ENCODE results near the gene SYNJ2. TPM values are rescaled to one million over a fixed set of nuclear protein-coding genes. Genes with fewer than 3 reads are reported as not detected.

Gene SYNJ2
- total RNA-seq, 2 experiments from 2014 or later: 28.6 to 30.1 TPM

DNA sequence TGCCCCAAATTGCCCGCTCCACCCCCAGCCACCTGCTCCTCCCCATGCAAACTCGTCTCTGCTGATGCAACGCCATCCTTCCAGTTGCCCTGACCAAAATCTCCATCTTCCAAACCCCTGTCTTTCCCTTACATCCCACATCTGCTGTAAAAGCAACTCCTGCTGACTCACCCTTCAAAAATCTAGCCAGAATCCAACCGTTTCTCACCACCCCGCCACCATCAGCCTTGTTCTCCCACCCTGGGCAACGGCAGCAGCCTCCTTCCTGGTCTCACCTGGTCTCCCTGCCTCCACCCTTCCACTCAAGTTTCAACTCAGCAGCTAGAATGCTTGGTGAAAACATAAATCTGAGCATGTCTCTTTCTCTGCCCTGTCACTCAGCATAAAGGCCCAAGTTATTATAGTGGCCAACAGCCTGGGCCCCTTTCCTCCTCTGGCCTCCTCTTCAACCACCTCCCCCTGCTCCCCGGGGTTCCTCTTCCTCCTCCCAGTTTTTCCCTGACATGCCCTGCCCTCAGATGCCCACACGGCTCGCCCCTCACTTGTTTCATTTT, 7.2 kb upstream of the SYNJ2 start:
- Mint-ChIP-seq H3K4me3 (no peak overlapping the region), H3K9me3 (ENCODE audit: low read depth) (no peaks in the 10 kb centered on the region), H3K36me3 (ENCODE audit: low read depth) (no peaks in the 10 kb centered on the region), H3K4me1 (peaks cover under 1% of the 10 kb centered on the region), H3K27ac (no peak overlapping the region), H3K27me3 (no peaks in the 10 kb centered on the region)
- POLR2A ChIA-PET: interaction anchor here (0.9 kb wide), 1 partner anchor 52 kb away, joined by 3 read pairs; no protein-coding TSS in a partner anchor
- intact Hi-C loops (cut with DNase I, micrococcal nuclease): no loop called here
- DNase-seq: no peak
- ATAC-seq: no peak
- CTCF ChIA-PET: no interaction called here

DNA sequence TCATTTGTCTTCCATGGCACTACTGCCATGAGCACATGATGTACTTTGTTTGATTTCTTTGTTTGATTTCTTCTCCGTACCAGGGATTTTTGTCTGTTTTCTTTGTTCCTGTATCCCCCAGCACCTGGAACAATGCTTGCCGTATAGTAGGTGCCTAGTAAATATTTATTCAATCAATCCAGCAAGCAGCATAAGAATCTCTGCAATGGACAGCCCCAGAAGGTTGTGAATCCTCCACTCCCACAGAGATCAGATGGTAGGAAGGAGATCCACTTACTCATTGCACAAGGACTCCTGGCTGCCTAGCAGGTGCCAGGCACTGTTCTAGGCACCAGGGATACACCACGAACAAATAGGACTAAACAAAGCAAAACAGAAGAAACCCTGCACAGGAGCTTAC, 6.7 kb upstream of the SYNJ2 start:
- no peak for ATAC-seq
- no peaks in the 10 kb centered on the region for H3K9me3 Mint-ChIP-seq (ENCODE audit: low read depth)
- intact Hi-C loops (cut with DNase I, micrococcal nuclease): no loop called here
- no peaks in the 10 kb centered on the region for H3K36me3 Mint-ChIP-seq (ENCODE audit: low read depth)
- ChIA-PET POLR2A (no interaction called here), CTCF (no interaction called here)
- no peak for DNase-seq
- H3K27ac Mint-ChIP-seq: no peak overlapping the region
- H3K4me1 Mint-ChIP-seq: peaks cover 6% of the 10 kb centered on the region
- H3K27me3 Mint-ChIP-seq: peaks cover under 1% of the 10 kb centered on the region
- no peak overlapping the region for H3K4me3 Mint-ChIP-seq

DNA sequence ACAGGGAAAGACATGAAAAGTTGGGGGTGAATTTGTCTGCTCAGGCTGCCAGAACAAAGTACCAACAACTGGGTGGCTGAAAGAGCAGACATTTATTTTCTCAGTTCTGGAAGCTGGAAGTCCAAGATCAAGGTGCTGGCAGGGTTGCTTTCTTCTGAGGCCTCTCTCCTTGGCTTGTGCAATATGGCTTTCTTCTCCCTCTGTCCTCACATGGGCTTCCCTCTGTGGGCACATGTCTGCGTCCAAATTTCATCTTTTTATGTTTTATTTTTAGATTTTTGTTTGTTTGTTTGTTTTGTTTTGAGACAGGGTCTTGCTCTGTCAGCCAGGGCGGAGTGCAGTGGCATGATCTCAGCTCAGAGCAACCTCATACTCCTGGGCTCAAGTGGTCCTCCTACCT, 6.2 kb upstream of the SYNJ2 start:
- H3K4me1 Mint-ChIP-seq: peaks cover 11% of the 10 kb centered on the region
- ATAC-seq (no peak), DNase-seq (no peak)
- no peaks in the 10 kb centered on the region for H3K36me3 Mint-ChIP-seq (ENCODE audit: low read depth)
- intact Hi-C loops (cut with DNase I, micrococcal nuclease): no loop called here
- no peak overlapping the region for H3K27ac Mint-ChIP-seq
- peaks cover 1% of the 10 kb centered on the region for H3K27me3 Mint-ChIP-seq
- CTCF ChIA-PET: interaction anchor here (0.5 to 1.5 kb wide), 3 partner anchors 12 to 54 kb away, joined by 3 to 4 read pairs (median 3); no protein-coding TSS in a partner anchor
- POLR2A ChIA-PET: no interaction called here
- no peaks in the 10 kb centered on the region for H3K9me3 Mint-ChIP-seq (ENCODE audit: low read depth)
- no peak overlapping the region for H3K4me3 Mint-ChIP-seq

DNA sequence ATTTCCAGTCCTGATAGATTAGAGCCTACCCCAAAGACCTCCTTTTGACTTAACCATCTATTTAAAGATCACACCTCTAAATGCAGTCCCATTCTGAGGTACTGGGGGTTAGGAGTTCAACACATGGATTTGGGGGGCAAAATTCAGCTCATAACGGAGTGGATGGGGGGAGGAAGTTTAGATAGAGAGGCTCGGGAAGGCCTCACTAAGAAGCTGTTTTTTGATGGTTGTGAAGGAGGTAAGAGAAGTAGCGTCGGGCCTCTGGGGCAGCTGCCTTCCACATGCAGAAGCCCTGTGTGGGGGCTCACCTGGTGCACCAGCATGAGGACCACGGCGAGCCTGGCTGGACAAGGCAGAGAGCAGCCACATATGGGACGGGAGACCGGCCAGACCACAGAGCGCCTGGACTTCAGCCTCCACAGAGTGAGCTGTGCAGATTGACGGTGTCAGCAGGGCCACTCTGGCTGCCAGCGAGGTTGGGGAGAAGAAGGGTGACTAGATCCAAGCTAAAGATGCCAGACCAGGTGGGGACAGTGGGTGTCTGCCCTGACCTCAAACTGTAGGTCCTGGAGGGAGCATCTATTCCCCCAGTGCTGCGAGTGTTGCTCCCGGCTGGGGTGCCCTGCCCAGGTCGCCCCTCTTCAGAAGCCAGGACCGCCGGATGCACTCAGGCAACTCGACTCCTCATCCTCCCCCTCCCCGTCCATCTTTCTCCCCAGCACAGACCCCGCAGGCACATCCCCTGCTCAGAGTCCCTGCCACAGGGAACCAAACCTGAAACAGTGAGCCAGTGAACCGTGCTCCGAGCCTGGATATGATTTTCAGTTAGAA, 5.1 kb upstream of the SYNJ2 start:
- no peak for ATAC-seq
- POLR2A ChIA-PET: no interaction called here
- intact Hi-C loops (cut with DNase I, micrococcal nuclease): no loop called here

DNA sequence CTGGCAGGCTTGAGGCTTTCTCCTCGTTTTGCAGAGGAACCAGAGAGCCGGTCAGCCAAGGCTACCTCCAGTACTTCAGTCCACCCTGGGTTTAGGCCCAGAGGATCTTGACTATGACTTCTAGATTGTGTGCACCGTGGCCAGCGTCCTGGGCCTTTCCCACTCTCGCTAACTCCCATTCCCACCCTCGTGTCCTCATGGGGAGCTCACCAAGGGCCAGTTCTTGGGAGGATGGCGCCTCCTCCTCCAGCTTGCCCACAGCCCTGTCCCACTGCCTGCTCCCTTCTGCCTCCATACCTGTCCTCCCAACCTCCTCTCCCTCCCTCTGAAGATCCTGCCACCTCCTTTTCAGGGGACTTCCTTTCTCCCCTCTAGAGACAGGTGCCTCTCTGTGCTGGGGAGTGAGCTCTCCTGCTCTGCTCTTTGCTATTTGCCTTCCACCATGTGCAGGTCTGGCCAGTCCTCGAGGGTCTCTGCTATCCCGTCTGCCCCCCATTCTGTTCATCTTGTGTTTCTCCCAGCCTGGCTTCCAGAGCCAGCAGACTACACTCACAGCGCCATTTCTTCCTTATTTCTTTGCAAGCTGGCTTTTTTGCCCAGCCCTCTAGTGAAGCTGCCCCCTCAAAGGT, 4.4 kb upstream of the SYNJ2 start:
- ATAC-seq (no peak), DNase-seq (no peak)
- H3K4me3 Mint-ChIP-seq: no peak overlapping the region
- no peaks in the 10 kb centered on the region for H3K36me3 Mint-ChIP-seq (ENCODE audit: low read depth)
- no peaks in the 10 kb centered on the region for H3K9me3 Mint-ChIP-seq (ENCODE audit: low read depth)
- H3K27ac Mint-ChIP-seq: no peak overlapping the region
- CTCF ChIA-PET: interaction anchor here (1.5 kb wide), 1 partner anchor 13 kb away, joined by 3 read pairs; no protein-coding TSS in a partner anchor
- POLR2A ChIA-PET: no interaction called here
- H3K4me1 Mint-ChIP-seq: peaks cover 16% of the 10 kb centered on the region
- intact Hi-C loops (cut with DNase I, micrococcal nuclease): no loop called here
- H3K27me3 Mint-ChIP-seq: peaks cover 1% of the 10 kb centered on the region

More for the DNA sequence above, 5.1 kb upstream of the SYNJ2 start:
- CTCF ChIA-PET: interaction anchor here (1.5 kb wide), 1 partner anchor 13 kb away, joined by 3 read pairs; no protein-coding TSS in a partner anchor
- peaks cover 16% of the 10 kb centered on the region for H3K4me1 Mint-ChIP-seq
- H3K27ac Mint-ChIP-seq: no peak overlapping the region
- no peak for DNase-seq
- no peaks in the 10 kb centered on the region for H3K9me3 Mint-ChIP-seq (ENCODE audit: low read depth)
- no peaks in the 10 kb centered on the region for H3K36me3 Mint-ChIP-seq (ENCODE audit: low read depth)
- H3K4me3 Mint-ChIP-seq: no peak overlapping the region
- H3K27me3 Mint-ChIP-seq: peaks cover 1% of the 10 kb centered on the region

DNA sequence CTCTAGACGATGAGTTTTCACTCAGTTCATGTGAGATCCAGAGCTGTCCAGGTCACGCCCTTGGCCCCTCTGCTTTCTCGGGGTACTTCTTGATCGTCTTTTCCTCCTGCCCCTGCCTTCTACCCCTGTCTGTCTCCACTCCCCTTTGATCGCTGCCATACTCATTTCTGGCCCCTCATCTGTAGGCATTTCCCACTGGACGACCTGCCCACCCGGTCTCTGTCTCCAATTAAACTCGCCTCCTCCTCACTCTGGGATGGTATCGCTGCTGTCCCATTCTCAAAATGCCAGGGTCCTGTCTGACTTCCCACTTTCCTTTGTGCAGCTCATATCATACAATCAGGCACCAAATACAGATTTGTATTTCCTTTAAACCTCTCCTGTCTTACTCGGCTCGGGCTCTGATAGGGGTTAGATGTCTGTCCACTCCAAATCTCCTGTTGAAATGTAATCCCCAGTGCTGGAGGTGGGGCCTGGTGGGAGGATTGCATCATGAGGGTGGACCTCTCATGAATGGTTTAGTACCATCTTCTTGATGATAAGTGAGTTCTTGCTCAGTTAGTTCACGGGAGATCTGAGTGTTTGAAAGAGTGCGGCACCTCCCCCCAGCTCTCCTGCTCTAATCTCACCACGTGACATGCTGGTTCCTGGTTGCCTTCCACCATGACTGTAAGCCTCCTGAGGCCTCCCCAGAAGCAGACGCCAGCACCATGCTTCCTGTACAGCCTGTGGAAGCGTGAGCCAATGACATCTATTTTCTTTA, 3.5 kb upstream of the SYNJ2 start:
- Mint-ChIP-seq H3K27me3 (peaks cover 1% of the 10 kb centered on the region), H3K36me3 (ENCODE audit: low read depth) (peaks cover 2% of the 10 kb centered on the region), H3K9me3 (ENCODE audit: low read depth) (no peaks in the 10 kb centered on the region), H3K27ac (no peak overlapping the region), H3K4me1 (peaks cover 21% of the 10 kb centered on the region), H3K4me3 (no peak overlapping the region)
- DNase-seq (no peak), ATAC-seq (no peak)
- intact Hi-C loops (cut with DNase I, micrococcal nuclease): no loop called here
- POLR2A ChIA-PET: interaction anchor here (1.5 kb wide), 1 partner anchor 11 kb away, joined by 3 read pairs; no protein-coding TSS in a partner anchor
- CTCF ChIA-PET: interaction anchor here (0.7 kb wide), 1 partner anchor 48 kb away, joined by 3 read pairs; no protein-coding TSS in a partner anchor

DNA sequence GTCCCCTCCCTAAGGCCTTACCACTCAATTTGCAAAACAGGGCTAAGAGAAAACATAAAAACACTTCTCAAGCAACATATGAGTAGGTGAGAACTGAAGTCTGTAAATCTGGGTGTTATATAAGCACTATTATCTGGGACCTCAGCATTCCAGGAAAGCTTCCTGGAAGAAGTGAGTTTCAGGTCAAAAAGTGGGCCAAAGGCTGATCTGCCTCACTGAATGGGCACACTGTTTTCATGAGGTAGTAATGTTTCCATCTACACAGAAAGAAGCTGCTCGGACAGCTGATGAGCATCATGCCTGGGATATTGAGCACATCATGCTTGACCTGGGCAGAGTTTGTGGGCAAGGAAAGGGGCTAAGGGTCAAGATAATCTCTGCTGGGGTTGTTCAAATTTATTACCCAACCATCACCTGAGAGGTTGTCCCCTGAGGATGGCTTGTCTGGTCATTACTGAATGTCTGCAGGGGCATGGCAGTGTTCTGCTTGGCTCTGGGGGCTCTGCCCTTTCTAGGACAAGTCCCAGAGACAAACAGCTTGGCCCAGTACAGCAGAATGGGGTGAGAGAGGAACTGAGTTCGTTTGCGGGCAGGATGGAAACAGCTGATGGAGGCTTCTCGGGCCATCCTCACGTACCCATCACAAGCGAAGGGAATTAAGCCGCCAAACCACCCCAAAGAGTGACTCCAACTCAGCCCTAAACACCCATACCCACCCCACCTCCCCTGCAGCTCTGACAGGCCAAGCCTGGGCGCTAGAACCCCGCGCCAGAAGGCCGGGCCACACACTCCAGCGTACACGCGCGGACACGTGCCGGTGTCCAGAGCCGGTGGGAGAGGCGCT, 1.2 kb upstream of the SYNJ2 start:
- DNase-seq (peak; percentile 47), ATAC-seq (no peak)
- H3K36me3 Mint-ChIP-seq (ENCODE audit: low read depth): peaks cover 3% of the 10 kb centered on the region
- intact Hi-C loops (cut with DNase I, micrococcal nuclease): loop anchor here (1.0 to 5.0 kb wide), 11 partner anchors 18 to 672 kb away; partner anchors contain the start of genes SNX9 (in 1 of the 2) and SYTL3 (in 1 of the 2)
- H3K27me3 Mint-ChIP-seq: peaks cover 1% of the 10 kb centered on the region
- peak overlapping the region; percentile 91 for H3K4me3 Mint-ChIP-seq
- H3K27ac Mint-ChIP-seq: peak overlapping the region; percentile 70
- ChIA-PET POLR2A (interaction anchor here (0.6 kb wide), 1 partner anchor 535 kb away, joined by 6 read pairs; no protein-coding TSS in a partner anchor), CTCF (interaction anchor here (0.5 to 0.7 kb wide), 2 partner anchors 9 kb away, joined by 3 read pairs; no protein-coding TSS in a partner anchor)
- peaks cover 42% of the 10 kb centered on the region for H3K4me1 Mint-ChIP-seq
- H3K9me3 Mint-ChIP-seq (ENCODE audit: low read depth): no peaks in the 10 kb centered on the region

DNA sequence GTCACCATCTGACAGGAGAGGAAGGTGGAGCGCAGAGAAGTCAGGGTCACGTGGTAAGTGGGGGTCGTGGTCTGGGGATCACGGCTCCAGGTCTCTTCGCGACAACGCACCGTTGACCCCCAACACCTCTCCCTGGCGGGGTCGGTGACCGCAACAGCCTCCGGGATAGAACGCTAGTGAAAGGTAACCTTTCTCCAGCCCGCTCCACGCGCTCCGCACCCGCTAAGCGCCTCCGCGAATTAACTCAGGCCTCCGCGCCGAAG, 600 bp upstream of the SYNJ2 start:
- intact Hi-C loops (cut with DNase I, micrococcal nuclease): loop anchor here (1.0 to 5.0 kb wide), 11 partner anchors 18 to 671 kb away; partner anchors contain the start of genes SNX9 (in 1 of the 2) and SYTL3 (in 1 of the 2)
- no peaks in the 10 kb centered on the region for H3K9me3 Mint-ChIP-seq (ENCODE audit: low read depth)
- CTCF ChIA-PET: interaction anchor here (1.2 kb wide), 2 partner anchors 33 to 45 kb away, joined by 4 to 6 read pairs; no protein-coding TSS in a partner anchor
- peaks cover 42% of the 10 kb centered on the region for H3K4me1 Mint-ChIP-seq
- no peak for DNase-seq
- H3K36me3 Mint-ChIP-seq (ENCODE audit: low read depth): peaks cover 3% of the 10 kb centered on the region
- POLR2A ChIA-PET: interaction anchor here (0.6 kb wide), 1 partner anchor 535 kb away, joined by 6 read pairs; no protein-coding TSS in a partner anchor
- peak overlapping the region; percentile 91 for H3K4me3 Mint-ChIP-seq
- peak; percentile 5 for ATAC-seq
- H3K27me3 Mint-ChIP-seq: peaks cover 1% of the 10 kb centered on the region
- H3K27ac Mint-ChIP-seq: peak overlapping the region; percentile 70

DNA sequence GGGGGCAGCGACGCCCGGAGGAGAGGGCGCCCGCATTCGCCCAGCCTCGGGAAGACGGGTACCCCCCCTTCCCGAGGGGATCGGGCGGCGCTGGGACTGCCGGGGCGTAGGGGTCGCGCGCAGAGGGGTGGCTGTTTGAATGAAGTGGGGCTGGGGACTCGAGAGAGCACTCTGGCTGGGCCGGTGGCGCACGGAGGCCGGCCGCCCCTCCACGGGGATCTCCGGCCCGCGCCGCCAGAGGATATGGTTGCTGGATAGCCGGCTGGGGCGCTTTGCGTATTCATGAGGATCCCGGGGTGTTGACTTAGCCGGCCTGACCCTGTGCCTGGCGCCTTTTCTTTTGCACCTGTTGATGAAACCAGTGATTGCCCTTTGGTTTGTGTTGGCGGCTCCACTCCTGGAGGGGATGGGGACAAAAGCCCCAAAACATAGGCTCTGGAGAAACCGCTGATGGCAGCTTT, 469 bp downstream of the SYNJ2 start:
- H3K27ac Mint-ChIP-seq: peak overlapping the region; percentile 93
- H3K9me3 Mint-ChIP-seq (ENCODE audit: low read depth): no peaks in the 10 kb centered on the region
- ChIA-PET POLR2A (interaction anchor here (1.2 kb wide), 1 partner anchor 101 kb away, joined by 4 read pairs; no protein-coding TSS in a partner anchor), CTCF (interaction anchor here (0.6 to 2.1 kb wide), 8 partner anchors 12 to 292 kb away, joined by 3 to 12 read pairs (median 4); no protein-coding TSS in a partner anchor)
- H3K27me3 Mint-ChIP-seq: peaks cover 1% of the 10 kb centered on the region
- DNase-seq (peak; percentile 62), ATAC-seq (peak; percentile 15)
- peaks cover 3% of the 10 kb centered on the region for H3K36me3 Mint-ChIP-seq (ENCODE audit: low read depth)
- intact Hi-C loops (cut with DNase I, micrococcal nuclease): loop anchor here (2.0 to 5.0 kb wide), 6 partner anchors 41 to 670 kb away; partner anchors contain the start of gene SYTL3 (in 1 of the 2)
- peaks cover 42% of the 10 kb centered on the region for H3K4me1 Mint-ChIP-seq
- H3K4me3 Mint-ChIP-seq: peak overlapping the region; percentile 91
